ENCODE results near the gene EP300. TPM values are rescaled to one million over a fixed set of nuclear protein-coding genes. Genes with fewer than 3 reads are reported as not detected.
"Not testable (repeated sequence)": the region's sequence is repeated elsewhere in the genome, so short reads cannot be mapped to it uniquely, and the experiment has no call there.

The EP300 gene
- total RNA-seq, 2 experiments from 2014 or later = 35.6 to 39.9 TPM

DNA sequence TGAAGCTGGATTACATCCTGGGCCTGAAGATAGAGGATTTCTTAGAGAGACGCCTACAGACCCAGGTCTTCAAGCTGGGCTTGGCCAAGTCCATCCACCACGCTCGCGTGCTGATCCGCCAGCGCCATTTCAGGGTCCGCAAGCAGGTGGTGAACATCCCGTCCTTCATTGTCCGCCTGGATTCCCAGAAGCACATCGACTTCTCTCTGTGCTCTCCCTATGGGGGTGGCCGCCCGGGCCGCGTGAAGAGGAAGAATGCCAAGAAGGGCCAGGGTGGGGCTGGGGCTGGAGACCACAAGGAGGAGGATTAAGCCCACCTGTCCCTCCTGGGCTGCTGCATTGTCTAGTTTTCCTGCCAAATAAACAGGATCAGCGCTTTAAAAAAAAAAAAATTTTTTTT lies 28.1 kb upstream of the EP300 start:
- H3K27me3 Mint-ChIP-seq; CTCF ChIA-PET; H3K36me3 Mint-ChIP-seq; H3K27ac Mint-ChIP-seq; DNase-seq; H3K9me3 Mint-ChIP-seq; POLR2A ChIA-PET; H3K4me1 Mint-ChIP-seq (ENCODE audit: low read depth); intact Hi-C loops (cut with micrococcal nuclease); H3K4me3 Mint-ChIP-seq: not testable (repeated sequence)

DNA sequence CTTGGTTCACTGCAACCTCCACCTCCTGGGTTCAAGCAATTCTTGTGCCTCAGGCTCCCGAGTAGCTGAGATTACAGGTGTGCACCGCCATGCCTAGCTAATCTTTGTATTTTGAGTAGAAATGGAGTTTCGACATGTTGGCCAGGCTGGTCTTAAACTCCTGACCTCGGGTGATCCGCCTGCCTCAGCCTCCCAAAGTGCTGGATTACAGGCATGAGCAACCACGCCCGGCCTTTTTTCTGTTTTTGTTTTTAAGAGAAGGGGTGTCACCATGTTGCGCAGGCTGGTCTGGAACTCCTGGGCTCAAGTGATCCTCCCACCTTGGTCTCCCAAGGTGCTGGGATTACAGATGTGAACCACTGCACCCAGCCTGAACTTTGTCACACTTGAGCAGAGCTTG lies 26.1 kb upstream of the EP300 start:
- H3K4me1 Mint-ChIP-seq (ENCODE audit: low read depth); H3K27ac Mint-ChIP-seq; H3K4me3 Mint-ChIP-seq; CTCF ChIA-PET; POLR2A ChIA-PET; H3K36me3 Mint-ChIP-seq; H3K9me3 Mint-ChIP-seq; H3K27me3 Mint-ChIP-seq; intact Hi-C loops (cut with micrococcal nuclease); DNase-seq: not testable (repeated sequence)

DNA sequence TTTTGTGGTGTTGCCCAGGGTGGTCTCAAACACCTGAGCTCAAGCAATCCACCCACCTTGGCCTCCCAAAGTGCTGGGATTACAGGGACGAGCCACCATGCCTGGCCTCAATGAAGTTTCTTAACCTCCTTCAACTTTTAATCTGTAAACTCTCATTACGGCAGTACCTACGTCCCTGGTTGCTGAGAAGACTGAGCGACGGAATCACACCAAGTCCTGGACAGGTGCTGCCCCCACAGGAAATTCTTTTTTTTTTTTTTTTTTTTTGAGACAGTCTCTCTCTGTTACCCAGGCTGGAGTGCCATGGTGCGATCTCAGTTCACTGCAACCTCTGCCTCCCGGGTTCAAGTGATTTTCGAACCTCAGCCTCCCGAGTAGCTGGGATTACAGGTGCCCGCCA lies 24.4 kb upstream of the EP300 start:
- intact Hi-C loops (cut with micrococcal nuclease); H3K9me3 Mint-ChIP-seq; POLR2A ChIA-PET; H3K27me3 Mint-ChIP-seq; DNase-seq; H3K36me3 Mint-ChIP-seq; H3K4me3 Mint-ChIP-seq; H3K4me1 Mint-ChIP-seq (ENCODE audit: low read depth); H3K27ac Mint-ChIP-seq: not testable (repeated sequence)
- CTCF ChIA-PET = interaction anchor here (0.7 kb wide), 2 partner anchors 16 to 169 kb away, joined by 3 read pairs; no protein-coding TSS in a partner anchor

DNA sequence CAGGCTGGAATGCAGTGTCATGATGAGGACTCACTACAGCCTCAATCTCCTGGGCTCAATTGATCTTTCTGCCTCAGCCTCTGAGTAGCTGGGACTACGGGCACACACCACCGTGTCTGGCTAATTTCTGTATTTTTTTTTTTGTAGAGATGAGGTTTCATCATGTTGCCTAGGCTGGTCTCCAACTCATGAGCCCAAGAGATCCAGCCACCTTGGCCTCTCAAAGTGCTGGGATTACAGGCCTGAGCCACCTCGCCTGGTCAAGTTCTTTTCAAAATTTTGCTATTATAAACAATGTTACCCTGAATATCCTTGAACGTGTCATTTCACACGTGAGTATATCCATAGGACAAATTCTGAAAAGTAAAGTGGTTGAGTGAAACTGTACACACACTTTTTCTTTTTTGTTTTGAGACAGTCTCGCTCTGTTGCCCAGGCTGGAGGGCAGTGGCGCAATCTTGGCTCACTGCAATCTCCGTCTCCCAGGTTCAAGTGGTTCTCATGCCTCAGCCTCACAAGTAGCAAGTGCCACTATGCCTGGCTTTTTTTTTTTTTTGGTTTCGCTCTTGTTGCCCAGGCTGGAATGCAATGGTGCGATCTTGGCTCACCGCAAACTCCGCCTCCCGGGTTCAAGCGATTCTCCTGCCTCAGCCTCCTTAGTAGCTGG lies 21.6 kb upstream of the EP300 start:
- CTCF ChIA-PET = no interaction called here
- no peak overlapping the region for H3K27ac Mint-ChIP-seq
- no peaks in the 10 kb centered on the region for H3K9me3 Mint-ChIP-seq
- no peaks in the 10 kb centered on the region for H3K27me3 Mint-ChIP-seq
- no peaks in the 10 kb centered on the region for H3K36me3 Mint-ChIP-seq
- peaks cover 9% of the 10 kb centered on the region for H3K4me1 Mint-ChIP-seq (ENCODE audit: low read depth)
- DNase-seq = no peak
- H3K4me3 Mint-ChIP-seq = no peak overlapping the region
- intact Hi-C loops (cut with micrococcal nuclease) = no loop called here
- POLR2A ChIA-PET = no interaction called here

DNA sequence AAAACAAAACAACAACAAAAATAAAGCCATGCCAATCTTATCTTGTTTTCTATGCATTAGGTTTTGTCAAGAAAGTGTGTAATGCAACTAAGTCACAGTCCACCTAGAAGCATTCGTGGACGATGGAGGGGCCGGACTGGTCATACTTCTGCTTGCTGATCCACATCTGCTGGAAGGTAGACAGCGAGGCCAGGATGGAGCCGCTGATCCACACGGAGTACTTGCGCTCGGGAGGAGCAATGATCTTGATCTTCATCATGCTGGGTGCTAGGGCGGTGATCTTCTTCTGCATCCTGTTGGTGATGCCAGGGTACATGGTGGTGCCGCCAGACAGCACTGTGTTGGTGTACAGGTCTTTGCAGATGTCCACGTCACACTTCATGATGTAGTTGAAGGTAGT lies 18.3 kb upstream of the EP300 start:
- ChIA-PET CTCF (no interaction called here), POLR2A (no interaction called here)
- H3K36me3 Mint-ChIP-seq = no peaks in the 10 kb centered on the region
- H3K27ac Mint-ChIP-seq = no peak overlapping the region
- no peak overlapping the region for H3K4me3 Mint-ChIP-seq
- no peaks in the 10 kb centered on the region for H3K9me3 Mint-ChIP-seq
- no peak for DNase-seq
- H3K4me1 Mint-ChIP-seq (ENCODE audit: low read depth) = peaks cover 2% of the 10 kb centered on the region
- intact Hi-C loops (cut with micrococcal nuclease) = no loop called here
- H3K27me3 Mint-ChIP-seq = peaks cover 2% of the 10 kb centered on the region

DNA sequence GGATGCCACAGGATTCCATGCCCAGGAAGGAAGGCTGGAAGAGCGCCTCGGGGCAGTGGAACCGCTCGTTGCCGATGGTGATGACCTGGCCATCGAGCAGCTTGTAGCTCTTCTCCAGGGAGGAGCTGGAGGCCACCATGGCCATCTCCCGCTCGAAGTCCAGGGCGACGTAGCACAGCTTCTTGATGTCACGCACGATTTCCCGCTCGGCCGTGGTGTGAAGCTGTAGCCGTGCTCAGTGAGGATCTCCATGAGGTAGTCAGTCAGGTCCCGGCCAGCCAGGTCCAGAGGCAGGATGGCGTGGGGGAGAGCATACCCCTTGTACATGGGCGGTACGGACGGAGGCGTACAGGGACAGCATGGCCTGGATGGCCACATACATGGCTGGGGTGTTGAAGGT lies 17.9 kb upstream of the EP300 start:
- DNase-seq = no peak
- Mint-ChIP-seq H3K4me3 (no peak overlapping the region), H3K27ac (no peak overlapping the region), H3K36me3 (no peaks in the 10 kb centered on the region), H3K9me3 (no peaks in the 10 kb centered on the region), H3K27me3 (peaks cover 2% of the 10 kb centered on the region), H3K4me1 (ENCODE audit: low read depth) (no peaks in the 10 kb centered on the region)
- POLR2A ChIA-PET = no interaction called here
- CTCF ChIA-PET = no interaction called here
- intact Hi-C loops (cut with micrococcal nuclease) = no loop called here

DNA sequence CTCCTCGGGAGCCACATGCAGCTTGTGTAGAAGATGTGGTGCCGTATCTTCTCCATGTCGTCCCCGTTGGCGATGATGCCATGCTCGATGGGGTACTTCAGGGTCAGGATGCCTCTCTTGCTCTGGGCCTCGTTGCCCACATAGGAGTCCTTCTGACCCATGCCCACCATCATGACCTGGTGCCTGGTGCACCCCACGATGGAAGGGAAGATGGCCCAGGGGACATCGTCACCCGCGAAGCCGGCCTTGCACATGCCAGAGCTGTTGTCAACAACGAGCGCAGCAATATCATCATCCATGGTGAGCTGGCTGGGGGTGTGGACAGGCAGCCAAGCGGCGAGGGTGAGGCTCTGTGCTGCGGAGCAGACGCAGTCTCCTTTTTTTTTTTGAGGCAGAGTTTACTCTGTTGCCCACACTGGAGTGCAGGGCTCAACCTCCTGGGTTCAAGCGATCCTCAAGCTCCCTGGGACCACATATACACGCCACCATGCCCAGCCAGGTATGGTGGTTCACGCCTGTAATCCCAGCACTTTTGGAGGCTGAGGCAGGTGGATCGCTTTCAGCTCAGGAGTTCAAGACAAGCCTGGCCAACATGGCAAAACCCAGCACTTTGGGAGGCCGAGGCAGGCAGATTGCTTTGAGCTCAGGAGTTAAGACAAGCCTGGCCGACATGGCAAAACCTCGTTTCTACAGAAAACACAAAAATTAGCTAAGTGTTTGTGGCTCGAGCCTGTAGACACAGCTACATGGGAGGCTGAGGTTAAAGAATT lies 17.3 kb upstream of the EP300 start:
- Mint-ChIP-seq H3K36me3 (no peaks in the 10 kb centered on the region), H3K27ac (no peak overlapping the region), H3K9me3 (no peaks in the 10 kb centered on the region), H3K27me3 (peaks cover 2% of the 10 kb centered on the region), H3K4me3 (no peak overlapping the region), H3K4me1 (ENCODE audit: low read depth) (no peaks in the 10 kb centered on the region)
- POLR2A ChIA-PET = no interaction called here
- no peak for DNase-seq
- intact Hi-C loops (cut with micrococcal nuclease) = no loop called here
- CTCF ChIA-PET = interaction anchor here (1.2 kb wide), 1 partner anchor 152 kb away, joined by 3 read pairs; no protein-coding TSS in a partner anchor

DNA sequence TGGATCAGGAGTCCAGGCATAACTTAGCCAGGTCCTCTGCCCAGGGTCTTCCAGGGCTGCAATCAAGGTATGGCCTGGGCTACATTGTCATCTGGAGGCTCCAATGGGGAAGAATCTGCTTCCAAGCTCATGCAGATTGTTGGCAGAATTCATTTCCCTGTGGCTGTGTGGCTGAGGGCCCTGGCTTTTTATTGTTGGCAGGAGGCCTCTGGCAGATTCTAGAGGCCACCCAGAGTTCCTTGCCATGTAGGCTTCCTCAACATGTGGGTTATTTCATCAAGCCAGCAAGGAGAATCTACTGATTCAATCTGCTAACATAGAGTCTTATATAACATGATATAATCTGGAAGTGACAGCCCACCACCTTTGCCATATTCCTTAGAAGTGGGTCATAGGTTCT lies 16.4 kb upstream of the EP300 start:
- intact Hi-C loops (cut with micrococcal nuclease) = no loop called here
- Mint-ChIP-seq H3K36me3 (no peaks in the 10 kb centered on the region), H3K27me3 (peaks cover 2% of the 10 kb centered on the region), H3K4me3 (no peak overlapping the region), H3K9me3 (no peaks in the 10 kb centered on the region), H3K4me1 (ENCODE audit: low read depth) (no peaks in the 10 kb centered on the region), H3K27ac (no peak overlapping the region)
- POLR2A ChIA-PET = no interaction called here
- no peak for DNase-seq
- CTCF ChIA-PET = interaction anchor here (1.2 kb wide), 1 partner anchor 153 kb away, joined by 3 read pairs; no protein-coding TSS in a partner anchor

DNA sequence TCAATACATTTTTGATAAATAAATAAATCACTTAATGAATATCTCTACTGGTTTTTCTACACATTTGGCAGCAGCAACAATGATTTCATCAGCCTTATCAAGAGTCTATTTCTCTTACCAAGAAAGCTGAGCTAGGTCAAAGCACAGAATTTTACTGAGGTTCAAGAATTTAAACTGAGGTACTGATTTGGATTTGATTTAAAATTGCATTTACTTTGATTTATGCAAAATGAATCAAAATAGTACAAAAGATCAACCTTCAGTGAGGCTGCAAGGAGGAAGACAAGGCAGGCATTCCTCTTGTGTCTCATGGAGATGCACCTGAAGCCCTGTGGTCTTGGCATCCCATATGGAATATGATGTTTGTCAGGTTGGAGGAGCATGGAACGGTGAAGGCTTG lies 15.5 kb upstream of the EP300 start:
- ChIA-PET POLR2A (no interaction called here), CTCF (no interaction called here)
- H3K9me3 Mint-ChIP-seq = no peaks in the 10 kb centered on the region
- H3K4me3 Mint-ChIP-seq = no peak overlapping the region
- H3K36me3 Mint-ChIP-seq = no peaks in the 10 kb centered on the region
- no peak overlapping the region for H3K27ac Mint-ChIP-seq
- H3K27me3 Mint-ChIP-seq = peaks cover 2% of the 10 kb centered on the region
- no peaks in the 10 kb centered on the region for H3K4me1 Mint-ChIP-seq (ENCODE audit: low read depth)
- DNase-seq = no peak
- intact Hi-C loops (cut with micrococcal nuclease) = no loop called here

DNA sequence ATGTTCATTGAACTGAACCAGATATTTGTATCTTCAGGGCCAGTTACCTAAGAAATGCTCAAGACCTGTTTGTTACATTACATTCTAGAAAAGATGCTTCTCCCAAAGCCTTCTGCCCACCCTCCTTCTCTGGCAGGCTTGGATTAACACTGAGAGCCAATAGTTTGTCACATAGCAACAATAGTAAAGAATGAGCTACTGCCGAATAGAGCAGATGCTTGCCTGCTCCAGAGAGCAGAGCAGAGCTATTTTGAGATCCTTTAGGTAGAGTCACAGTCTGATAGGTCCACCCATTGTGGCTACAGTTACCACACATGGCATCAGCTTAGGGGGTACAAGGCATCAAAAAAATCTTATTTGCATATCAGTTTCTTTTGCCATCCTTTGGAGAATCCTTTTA lies 13.5 kb upstream of the EP300 start:
- CTCF ChIA-PET = interaction anchor here (1.0 kb wide), 1 partner anchor 18 kb away, joined by 3 read pairs; no protein-coding TSS in a partner anchor
- H3K9me3 Mint-ChIP-seq = no peaks in the 10 kb centered on the region

DNA sequence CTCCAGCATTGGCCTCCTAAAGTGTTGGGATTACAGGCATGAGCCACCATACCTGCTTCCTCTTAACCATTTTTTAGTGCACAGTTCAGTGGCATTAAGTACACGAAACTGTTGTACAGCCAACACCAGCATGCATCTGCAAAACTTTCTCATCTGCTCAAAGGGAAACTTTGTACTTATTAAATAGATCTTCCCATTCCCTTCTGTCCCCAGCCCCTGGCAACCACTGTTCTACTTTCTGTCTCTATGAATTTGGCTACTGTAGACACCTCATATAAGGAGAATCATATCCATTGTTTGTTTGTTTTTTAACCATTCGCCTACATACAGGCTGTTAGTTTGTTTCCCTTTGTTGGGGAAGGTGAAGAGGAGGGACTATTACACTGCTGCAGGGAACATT lies 6.5 kb upstream of the EP300 start:
- no peaks in the 10 kb centered on the region for H3K9me3 Mint-ChIP-seq
- intact Hi-C loops (cut with micrococcal nuclease) = no loop called here
- H3K27me3 Mint-ChIP-seq = no peaks in the 10 kb centered on the region
- no peak for DNase-seq
- CTCF ChIA-PET = no interaction called here
- H3K4me3 Mint-ChIP-seq = no peak overlapping the region
- H3K36me3 Mint-ChIP-seq = no peaks in the 10 kb centered on the region
- H3K27ac Mint-ChIP-seq = no peak overlapping the region
- peaks cover 5% of the 10 kb centered on the region for H3K4me1 Mint-ChIP-seq (ENCODE audit: low read depth)
- POLR2A ChIA-PET = no interaction called here

More for the DNA sequence above, 13.5 kb upstream of the EP300 start:
- Mint-ChIP-seq H3K27me3 (peaks cover 2% of the 10 kb centered on the region), H3K4me3 (no peak overlapping the region), H3K36me3 (no peaks in the 10 kb centered on the region), H3K27ac (no peak overlapping the region), H3K4me1 (ENCODE audit: low read depth) (no peaks in the 10 kb centered on the region)
- intact Hi-C loops (cut with micrococcal nuclease) = no loop called here
- POLR2A ChIA-PET = no interaction called here
- DNase-seq = no peak

DNA sequence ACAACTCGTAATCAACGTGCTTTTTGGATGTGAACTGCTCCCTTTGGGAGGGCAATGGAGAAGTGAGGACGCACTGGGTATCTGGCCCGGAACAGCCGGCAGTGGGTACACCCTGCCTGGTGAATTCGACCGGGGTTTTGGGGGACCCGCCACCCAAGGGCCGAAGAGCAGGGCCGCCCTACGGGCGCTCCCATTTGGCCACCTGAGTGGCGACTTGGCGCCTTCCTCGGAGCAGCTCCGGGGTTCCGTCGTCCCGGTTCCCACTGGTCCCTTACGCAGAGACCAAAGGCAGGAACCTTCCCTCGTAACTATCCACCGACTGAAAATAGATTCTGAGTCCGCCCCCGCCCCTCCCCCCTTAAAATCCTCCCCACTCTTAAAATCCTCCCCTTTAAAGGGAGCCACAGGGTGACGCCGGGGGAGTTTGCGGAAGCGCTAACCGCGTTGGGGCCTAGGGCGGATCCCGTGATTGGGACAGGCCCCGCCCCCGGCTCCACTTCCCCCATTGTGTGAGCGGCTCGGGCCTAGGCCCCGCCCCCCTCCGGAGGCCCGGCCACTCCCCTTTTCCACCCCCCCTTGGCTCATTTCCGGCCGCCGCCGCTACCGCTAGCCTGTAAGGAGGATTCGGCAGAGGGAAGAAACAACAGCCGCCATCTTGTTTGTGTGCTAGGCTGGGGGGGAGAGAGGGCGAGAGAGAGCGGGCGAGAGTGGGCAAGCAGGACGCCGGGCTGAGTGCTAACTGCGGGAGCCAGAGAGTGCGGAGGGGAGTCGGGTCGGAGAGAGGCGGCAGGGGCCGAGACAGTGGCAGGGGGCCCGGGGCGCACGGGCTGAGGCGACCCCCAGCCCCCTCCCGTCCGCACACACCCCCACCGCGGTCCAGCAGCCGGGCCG lies 1.0 kb upstream of the EP300 start:
- Mint-ChIP-seq H3K4me3 (peak overlapping the region; percentile 93), H3K27ac (peak overlapping the region; percentile 98), H3K4me1 (ENCODE audit: low read depth) (peaks cover 25% of the 10 kb centered on the region), H3K9me3 (no peaks in the 10 kb centered on the region), H3K36me3 (peaks cover 19% of the 10 kb centered on the region), H3K27me3 (no peaks in the 10 kb centered on the region)
- peak; percentile 100 for DNase-seq
- intact Hi-C loops (cut with micrococcal nuclease) = loop anchor here (1.0 to 10.0 kb wide), 9 partner anchors 69 to 557 kb away; partner anchors contain the start of genes RBX1, SLC25A17 and TOB2
- POLR2A ChIA-PET = interaction anchor here (0.6 to 5.4 kb wide), 9 partner anchors 15 to 234 kb away, joined by 3 to 47 read pairs (median 3); partner anchors contain the start of genes RBX1 and XPNPEP3
- CTCF ChIA-PET = interaction anchor here (0.6 to 1.4 kb wide), 5 partner anchors 18 to 169 kb away, joined by 3 to 15 read pairs (median 3); partner anchors contain the start of gene RBX1

All from activated CD4-positive, alpha-beta memory T cell treated with anti-CD3 and anti-CD28 coated beads for 36 hours (primary cell).